Astrocyte (in vitro differentiated cells and primary cell): ENCODE results near the gene CPEB4. TPM values are rescaled to one million over a fixed set of nuclear protein-coding genes. Genes with fewer than 3 reads are reported as not detected.

Experiments used
- DNase-seq: peaks from one replicate; pipeline ENCODE4 v3.0.0-alpha.2; 2010; ENCODE audit warnings: low read depth
- FAIRE-seq: peaks from 2 replicates; lab custom pipeline; 2011; peaks lifted over from hg19 to GRCh38; lab: Jason Lieb, UNC
- H2AFZ ChIP-seq: 2 replicates; pipeline ENCODE4 v1.6.0; 2012; ENCODE audit warnings: low read depth, low read length, inconsistent platforms
- H3K27ac ChIP-seq: 2 replicates; pipeline ENCODE4 v1.5.1; 2011; ENCODE audit warnings: low read depth, low read length, inconsistent platforms
- H3K27me3 ChIP-seq: 2 replicates; pipeline ENCODE4 v1.6.0; 2011; ENCODE audit warnings: low read length, inconsistent platforms; ENCODE audit not compliant: insufficient read depth
- H3K36me3 ChIP-seq: 2 replicates; pipeline ENCODE4 v1.5.1; 2011; ENCODE audit warnings: low read length, inconsistent platforms; ENCODE audit not compliant: insufficient read depth
- H3K4me1 ChIP-seq: 2 replicates; pipeline ENCODE4 v1.5.1; 2011; ENCODE audit warnings: low read length, inconsistent platforms; ENCODE audit not compliant: insufficient read depth
- H3K4me2 ChIP-seq: 2 replicates; pipeline ENCODE4 v1.6.0; 2012; ENCODE audit warnings: low read length, inconsistent platforms
- H3K4me3 ChIP-seq: 2 replicates; pipeline ENCODE4 v1.5.1; 2011; ENCODE audit warnings: low read depth, mild to moderate bottlenecking, low read length, inconsistent platforms; ENCODE audit not compliant: insufficient read depth
- H3K79me2 ChIP-seq: 2 replicates; pipeline ENCODE4 v1.6.0; 2012; ENCODE audit warnings: mild to moderate bottlenecking, low read length, inconsistent platforms; ENCODE audit not compliant: insufficient read depth
- H3K9ac ChIP-seq: 2 replicates; pipeline ENCODE4 v1.6.0; 2012; ENCODE audit warnings: mild to moderate bottlenecking, low read length, inconsistent platforms
- H3K9me3 ChIP-seq: 2 replicates; pipeline ENCODE4 v1.5.1; 2012; ENCODE audit warnings: low read depth, mild to moderate bottlenecking, low read length, inconsistent platforms; ENCODE audit not compliant: insufficient read depth
- H4K20me1 ChIP-seq: 2 replicates; pipeline ENCODE4 v1.6.0; 2012; ENCODE audit warnings: low read length, inconsistent platforms; ENCODE audit not compliant: insufficient read depth
- H3K27ac Mint-ChIP-seq: one replicate; pipeline ENCODE4 v1.8.0; 2021; ENCODE audit warnings: mild to moderate bottlenecking, mixed read lengths; ENCODE audit not compliant: unreplicated experiment
- H3K27me3 Mint-ChIP-seq: one replicate; pipeline ENCODE4 v1.8.0; 2021; ENCODE audit warnings: low read depth, mixed read lengths; ENCODE audit not compliant: unreplicated experiment
- H3K36me3 Mint-ChIP-seq: one replicate; pipeline ENCODE4 v1.8.0; 2021; ENCODE audit warnings: low read depth, mixed read lengths; ENCODE audit not compliant: unreplicated experiment
- H3K4me1 Mint-ChIP-seq: one replicate; pipeline ENCODE4 v1.8.0; 2021; ENCODE audit warnings: low read depth, mixed read lengths; ENCODE audit not compliant: unreplicated experiment
- H3K4me3 Mint-ChIP-seq: one replicate; pipeline ENCODE4 v1.8.0; 2021; ENCODE audit warnings: mild to moderate bottlenecking, moderate library complexity, mixed read lengths; ENCODE audit not compliant: unreplicated experiment
- H3K9me3 Mint-ChIP-seq: one replicate; pipeline ENCODE4 v1.8.0; 2021; ENCODE audit warnings: mild to moderate bottlenecking, mixed read lengths; ENCODE audit not compliant: unreplicated experiment
- CTCF ChIP-seq: IDR thresholded peaks from 2 replicates; pipeline ENCODE4 v1.5.1; 2011; ENCODE audit warnings: low read depth, mild to moderate bottlenecking, inconsistent platforms, low read length, moderate library complexity; ENCODE audit not compliant: insufficient read depth
- EZH2 ChIP-seq: IDR thresholded peaks from 2 replicates; pipeline ENCODE4 v1.6.1; 2012; ENCODE audit warnings: mild to moderate bottlenecking, low read length, inconsistent platforms; ENCODE audit not compliant: insufficient read depth
- total RNA-seq: library from RNA; stranded (reverse); gene quantifications from 2 replicates; pipeline ENCODE4 v1.2.1, GENCODE V29; 2021

The CPEB4 gene
- total RNA-seq, 1 donor from 2014 or later, result 37.2 TPM

- Mint-ChIP-seq H3K36me3 (peaks cover 15% of the 10 kb centered on the region), H3K4me1 (peaks cover 12% of the 10 kb centered on the region)
- peaks cover 10% of the 10 kb centered on the region for H4K20me1 ChIP-seq
Observed at GRCh38 chr5:173944511-173944910, 56.4 kb downstream of the CPEB4 start.

GRCh38 chr5:173945160-173945559 lies 57.0 kb downstream of the CPEB4 start:
- TF ChIP-seq EZH2, result no peak
- no peak for TF ChIP-seq CTCF
- FAIRE-seq (no peak), DNase-seq (no peak)
- no peaks in the 10 kb centered on the region for H3K9me3 ChIP-seq
- Mint-ChIP-seq H3K4me3 (no peak overlapping the region), H3K27me3 (no peaks in the 10 kb centered on the region), H3K4me1 (peaks cover 12% of the 10 kb centered on the region), H3K36me3 (peaks cover 19% of the 10 kb centered on the region), H3K27ac (no peak overlapping the region), H3K9me3 (no peaks in the 10 kb centered on the region)
- H4K20me1 ChIP-seq, result peaks cover 10% of the 10 kb centered on the region
- no peak overlapping the region for H3K4me2 ChIP-seq
- no peaks in the 10 kb centered on the region for H3K4me1 ChIP-seq
- H3K27me3 ChIP-seq, result no peaks in the 10 kb centered on the region
- peaks cover 24% of the 10 kb centered on the region for H3K36me3 ChIP-seq
- H3K79me2 ChIP-seq, result peaks cover 9% of the 10 kb centered on the region
- no peak overlapping the region for H3K9ac ChIP-seq
- no peak overlapping the region for H2AFZ ChIP-seq
- H3K27ac ChIP-seq, result no peak overlapping the region
- H3K4me3 ChIP-seq, result no peak overlapping the region

More at GRCh38 chr5:173944511-173944910, 56.4 kb downstream of the CPEB4 start:
- Histone ChIP-seq H3K4me3 (no peak overlapping the region), H3K4me1 (no peaks in the 10 kb centered on the region), H3K27me3 (no peaks in the 10 kb centered on the region), H3K79me2 (peaks cover 11% of the 10 kb centered on the region), H3K27ac (no peak overlapping the region), H3K36me3 (peaks cover 19% of the 10 kb centered on the region), H3K4me2 (no peak overlapping the region), H3K9ac (no peak overlapping the region), H3K9me3 (no peaks in the 10 kb centered on the region), H2AFZ (no peak overlapping the region)
- Mint-ChIP-seq H3K9me3 (no peaks in the 10 kb centered on the region), H3K4me3 (no peak overlapping the region), H3K27me3 (no peaks in the 10 kb centered on the region), H3K27ac (peak overlapping the region; percentile 56)
- TF ChIP-seq EZH2 (no peak), CTCF (no peak)
- DNase-seq (no peak), FAIRE-seq (no peak)

- H3K4me1 ChIP-seq, result no peaks in the 10 kb centered on the region
- Mint-ChIP-seq H3K4me1 (peaks cover 14% of the 10 kb centered on the region), H3K27ac (no peak overlapping the region), H3K4me3 (no peak overlapping the region), H3K36me3 (peaks cover 23% of the 10 kb centered on the region), H3K9me3 (no peaks in the 10 kb centered on the region), H3K27me3 (no peaks in the 10 kb centered on the region)
- no peak overlapping the region for H2AFZ ChIP-seq
- no peak overlapping the region for H3K4me2 ChIP-seq
- peaks cover 29% of the 10 kb centered on the region for H3K36me3 ChIP-seq
- H3K9me3 ChIP-seq, result no peaks in the 10 kb centered on the region
- TF ChIP-seq EZH2, result no peak
- no peaks in the 10 kb centered on the region for H3K27me3 ChIP-seq
- H3K27ac ChIP-seq, result no peak overlapping the region
- no peak for FAIRE-seq
- no peak overlapping the region for H3K4me3 ChIP-seq
- peaks cover 10% of the 10 kb centered on the region for H4K20me1 ChIP-seq
- no peak for DNase-seq
- H3K9ac ChIP-seq, result no peak overlapping the region
- peaks cover under 1% of the 10 kb centered on the region for H3K79me2 ChIP-seq
Observed at GRCh38 chr5:173946323-173946722, 58.2 kb downstream of the CPEB4 start.
